HG03520 (cell line): ENCODE results near the gene ANKMY1.
"Not testable (repeated sequence)": the region's sequence is repeated elsewhere in the genome, so short reads cannot be mapped to it uniquely, and the experiment has no call there.

ENCODE experiments used
- ATAC-seq: cut with Tn5 transposase; IDR thresholded peaks from one replicate; pipeline ENCODE4 v1.9.1; 2021; ENCODE audit warnings: mild to moderate bottlenecking, moderate library complexity; ENCODE audit not compliant: unreplicated experiment

Gene ANKMY1

DNA sequence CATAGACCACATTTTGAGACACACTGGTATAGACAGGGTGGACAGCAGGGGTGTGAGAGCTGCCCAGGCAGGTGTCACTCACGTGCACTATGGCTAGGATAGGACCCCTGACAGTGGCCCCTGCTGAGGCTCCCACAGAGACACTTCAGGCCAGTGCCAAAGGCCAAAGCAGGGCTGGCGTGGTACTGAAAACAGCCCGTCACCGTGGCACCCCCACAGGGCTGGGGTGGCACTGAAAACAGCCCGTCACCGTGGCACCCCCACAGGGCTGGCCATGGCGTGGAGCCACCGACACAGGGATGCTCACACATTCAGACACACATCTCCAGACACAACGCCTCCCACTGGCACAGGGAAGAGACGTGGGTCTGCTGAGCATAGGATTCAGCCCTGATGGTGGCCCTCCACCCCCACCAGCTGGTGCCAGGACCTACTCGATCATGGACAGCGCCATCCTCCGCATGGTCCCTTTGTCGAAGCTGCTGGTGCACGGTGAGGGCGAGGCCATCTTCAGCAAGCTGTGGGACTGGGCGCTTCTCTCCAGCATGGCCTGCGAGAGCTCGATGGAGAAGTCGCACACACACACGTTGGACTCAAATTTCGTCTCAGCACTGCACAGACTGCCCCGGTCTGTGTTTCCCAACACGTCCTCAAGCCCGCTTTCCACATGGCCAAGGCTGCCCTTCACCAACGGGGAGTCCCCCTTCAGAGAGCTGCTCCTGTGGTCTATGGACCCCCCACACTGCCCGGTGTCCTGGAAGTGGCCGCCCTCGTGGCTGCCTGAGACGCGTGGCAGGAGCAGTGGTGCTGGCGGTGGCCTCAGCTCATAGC is 34.1 kb downstream of the ANKMY1 start:
- ATAC-seq: no peak

DNA sequence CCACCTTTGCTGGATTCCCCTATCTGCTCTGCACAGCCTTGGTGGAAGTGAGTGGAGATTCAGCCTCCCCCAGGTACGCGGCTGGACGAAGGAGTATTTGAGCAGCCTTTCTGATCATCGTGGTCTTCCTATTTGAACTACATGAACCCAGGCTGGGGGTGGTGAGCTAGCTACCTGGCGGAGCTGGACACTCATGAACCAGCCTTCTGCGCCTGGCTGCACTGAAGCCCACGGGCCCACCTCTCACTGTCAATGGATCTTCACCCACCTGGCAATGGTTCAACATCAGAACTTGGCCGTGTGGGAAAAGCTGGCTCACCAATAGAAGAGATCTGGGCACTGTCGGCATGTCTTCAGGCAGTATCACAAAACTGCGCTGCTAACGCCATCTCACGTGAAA is 35.4 kb downstream of the ANKMY1 start:
- ATAC-seq: no peak

DNA sequence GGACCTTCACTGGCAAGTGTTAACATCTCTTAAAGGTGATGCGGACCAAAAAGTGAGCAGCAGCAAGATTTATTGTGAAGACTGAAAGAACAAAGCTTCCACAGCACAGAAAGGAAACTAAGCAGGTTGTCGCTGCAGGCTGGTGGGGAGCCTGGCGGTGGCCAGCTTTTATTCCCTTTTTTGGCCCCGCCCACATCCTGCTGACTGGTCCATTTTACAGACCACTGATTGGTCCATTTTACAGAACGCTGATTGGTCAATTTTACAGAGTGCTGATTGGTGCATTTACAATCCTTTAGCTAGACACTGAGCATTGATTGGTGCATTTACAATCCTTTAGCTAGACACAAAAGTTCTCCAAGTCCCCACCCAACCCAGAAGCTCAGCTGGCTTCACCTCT is 35.9 kb downstream of the ANKMY1 start:
- ATAC-seq: not testable (repeated sequence)

DNA sequence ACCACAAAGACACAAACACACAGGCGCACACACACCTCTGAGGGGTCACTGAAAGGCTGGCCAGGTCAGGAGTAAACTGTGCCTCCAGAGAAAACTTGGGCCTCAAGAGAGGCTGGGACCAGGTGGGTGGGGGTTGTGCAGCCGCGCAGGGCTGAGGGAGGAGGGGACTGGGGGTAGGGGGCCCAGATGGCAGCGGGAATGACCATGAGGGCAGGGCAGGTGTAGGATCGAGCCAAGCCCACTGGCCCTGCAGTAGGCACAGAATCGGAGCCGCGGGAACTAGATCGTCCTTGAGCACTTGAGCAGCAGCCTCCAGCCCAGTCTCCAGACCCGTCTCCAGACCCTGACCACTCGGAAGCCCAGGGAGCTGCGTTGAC is 36.8 kb downstream of the ANKMY1 start:
- no peak for ATAC-seq

DNA sequence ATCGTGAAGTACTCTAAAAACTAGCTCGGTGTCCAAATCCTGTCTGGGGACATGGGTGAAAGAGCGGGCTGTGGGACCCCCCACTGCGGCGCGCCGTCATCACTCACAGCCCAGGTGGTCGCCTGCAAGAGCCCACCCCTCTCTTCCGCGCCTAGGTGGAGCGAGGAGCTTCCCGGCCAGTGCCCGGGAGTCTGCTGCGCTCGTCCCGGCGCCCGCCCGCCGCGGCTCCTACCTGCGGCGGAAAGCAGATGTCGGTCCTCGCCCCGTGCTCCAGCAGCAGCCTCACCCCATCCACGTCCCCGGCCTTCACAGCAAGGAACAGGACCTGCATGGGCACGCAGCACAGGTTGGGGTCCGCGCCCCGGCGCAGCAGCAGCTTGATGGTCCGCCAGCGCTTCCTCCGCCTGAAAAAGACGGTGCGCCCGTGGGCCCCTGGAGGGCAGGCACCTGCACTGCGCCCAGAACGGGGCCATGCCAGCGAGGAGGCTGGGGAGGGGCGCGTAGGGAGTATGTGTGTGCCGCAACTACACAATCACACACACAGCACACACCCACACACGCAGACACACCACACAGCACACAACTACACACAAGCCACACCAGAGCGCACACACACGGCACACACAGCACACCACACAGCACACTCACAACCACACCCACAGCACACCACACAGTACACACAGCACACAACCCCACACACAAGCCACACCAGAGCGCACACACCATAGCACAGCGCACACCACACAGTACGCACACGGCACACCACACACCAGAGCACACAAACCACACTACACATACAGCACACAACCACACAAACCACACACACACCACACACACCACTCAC is 37.4 kb downstream of the ANKMY1 start:
- ATAC-seq: no peak

DNA sequence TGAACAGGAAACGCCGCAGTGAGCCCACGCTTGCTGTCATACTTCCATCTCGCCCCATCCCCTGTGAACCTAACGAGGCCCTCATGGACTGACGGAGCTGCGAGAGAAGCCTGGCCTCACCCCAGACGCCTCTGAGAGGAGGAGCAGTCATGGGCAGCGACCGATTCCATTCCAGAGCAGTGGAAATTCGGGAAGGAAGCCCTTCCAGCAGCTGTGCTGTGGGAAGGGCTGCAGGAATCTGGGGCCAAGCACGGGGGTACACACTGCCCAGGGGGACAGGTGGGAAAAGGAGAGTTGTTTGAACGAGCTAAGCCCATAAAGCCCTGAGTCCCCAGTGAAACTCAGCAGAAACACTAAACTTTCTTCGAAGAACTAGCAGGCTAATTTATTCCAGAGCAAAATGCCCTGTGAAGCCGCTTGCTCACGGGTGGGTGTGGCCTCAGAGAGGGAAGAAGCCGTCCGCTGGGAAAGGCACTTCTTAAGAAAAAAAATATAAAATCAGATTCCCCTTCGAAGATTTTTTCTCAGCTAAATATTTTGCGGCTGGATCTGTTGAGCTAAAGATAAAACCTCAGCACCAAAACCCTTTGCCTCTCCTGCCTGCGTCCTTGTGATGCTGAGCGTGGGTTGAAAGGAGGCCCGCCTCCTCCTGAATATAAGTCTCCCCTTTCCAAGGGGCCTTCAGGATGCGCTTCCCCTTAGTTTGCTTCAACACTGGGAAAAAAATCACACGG is 38.2 kb downstream of the ANKMY1 start:
- ATAC-seq: no peak

DNA sequence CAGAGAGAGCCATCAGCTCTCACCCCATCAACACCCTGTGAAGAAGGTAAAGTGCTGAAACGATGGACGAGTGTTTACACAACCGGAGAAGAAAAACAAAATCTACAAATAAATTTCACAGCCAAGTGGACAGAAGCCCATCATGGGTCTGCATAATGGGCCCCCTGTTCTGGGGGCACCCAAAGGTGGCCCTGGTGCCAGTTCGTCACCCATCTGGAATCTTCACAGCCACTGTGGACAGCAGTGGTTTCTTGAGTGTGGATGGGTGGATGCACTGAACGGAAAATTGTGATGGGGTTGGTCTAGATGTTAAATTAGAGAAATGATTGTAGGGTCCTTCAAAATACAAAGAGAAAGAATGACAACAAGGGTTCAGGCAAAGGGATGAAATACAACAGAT is 38.8 kb downstream of the ANKMY1 start:
- no peak for ATAC-seq

DNA sequence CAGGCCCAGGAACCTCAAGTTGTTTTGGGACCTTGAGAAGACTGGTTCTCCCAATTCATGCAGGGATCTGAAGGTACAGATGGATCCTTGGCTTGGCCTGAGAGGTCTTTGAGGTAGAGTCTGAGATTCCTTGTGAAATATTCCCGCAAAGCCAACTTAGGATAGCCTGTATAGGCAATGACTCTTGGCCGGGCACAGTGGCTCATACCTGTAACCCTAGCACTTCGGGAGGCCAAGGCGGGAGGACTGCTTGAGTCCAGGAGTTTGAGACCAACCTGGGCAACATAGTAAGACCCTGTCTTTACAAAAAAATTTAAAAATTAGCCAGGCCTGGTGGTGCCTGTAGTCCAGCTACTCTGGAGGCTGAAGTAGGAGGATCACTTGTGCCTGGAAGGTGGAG is 40.4 kb downstream of the ANKMY1 start:
- ATAC-seq: no peak

DNA sequence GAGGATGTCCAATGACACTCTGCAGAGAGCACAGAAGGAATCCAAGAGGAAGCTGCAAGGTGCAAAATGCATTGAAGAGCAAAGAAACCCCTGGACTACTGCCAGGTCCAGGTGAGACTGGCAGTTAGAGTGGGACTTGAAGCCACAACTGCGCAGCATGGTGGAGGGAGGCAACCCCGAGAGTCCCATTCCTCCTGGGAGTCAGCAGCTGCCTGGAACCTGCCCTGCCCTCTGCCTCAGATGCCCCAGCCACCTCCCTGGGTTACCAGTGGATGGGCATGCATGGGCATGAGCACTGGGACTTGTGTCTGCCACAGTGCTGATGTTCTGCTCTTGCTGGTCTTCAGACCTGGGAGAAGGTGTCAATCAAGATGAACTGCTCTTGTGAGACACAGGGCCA is 43.2 kb downstream of the ANKMY1 start:
- ATAC-seq: no peak

DNA sequence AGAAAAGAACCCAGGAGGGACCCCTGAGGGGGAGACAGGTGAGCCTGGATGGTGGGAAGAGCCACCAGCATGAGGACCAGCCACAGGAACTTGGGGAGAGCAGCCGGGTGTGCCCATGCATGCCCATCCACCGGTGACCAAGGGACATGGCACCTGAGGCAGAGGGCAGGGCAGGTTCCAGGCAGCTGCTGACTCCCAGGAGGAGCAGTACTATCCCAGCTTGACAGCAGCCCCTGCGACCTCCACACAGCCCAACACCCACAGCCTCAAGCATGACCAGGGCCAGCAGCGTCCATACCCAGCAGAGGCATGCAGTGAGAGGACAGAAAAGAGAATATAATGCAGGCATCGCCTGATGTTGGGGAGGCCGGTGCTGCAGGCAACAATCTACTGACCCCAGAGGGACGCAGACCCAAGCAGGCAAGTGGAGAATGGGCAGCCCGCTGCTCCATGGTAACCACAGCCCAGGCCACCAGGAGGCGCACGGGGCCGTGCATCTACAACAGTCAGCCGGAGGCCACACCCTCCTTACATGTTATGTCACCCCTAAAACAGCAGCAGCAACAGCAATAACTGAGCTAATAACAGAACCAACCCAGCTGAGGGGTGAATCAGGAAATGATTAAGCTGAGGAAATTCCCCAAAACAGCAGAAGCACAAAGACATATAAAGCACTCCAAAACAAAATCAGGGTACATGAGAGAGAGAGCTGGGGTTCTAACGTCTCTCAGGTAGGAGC is 44.1 kb downstream of the ANKMY1 start:
- peak; percentile 89 for ATAC-seq

DNA sequence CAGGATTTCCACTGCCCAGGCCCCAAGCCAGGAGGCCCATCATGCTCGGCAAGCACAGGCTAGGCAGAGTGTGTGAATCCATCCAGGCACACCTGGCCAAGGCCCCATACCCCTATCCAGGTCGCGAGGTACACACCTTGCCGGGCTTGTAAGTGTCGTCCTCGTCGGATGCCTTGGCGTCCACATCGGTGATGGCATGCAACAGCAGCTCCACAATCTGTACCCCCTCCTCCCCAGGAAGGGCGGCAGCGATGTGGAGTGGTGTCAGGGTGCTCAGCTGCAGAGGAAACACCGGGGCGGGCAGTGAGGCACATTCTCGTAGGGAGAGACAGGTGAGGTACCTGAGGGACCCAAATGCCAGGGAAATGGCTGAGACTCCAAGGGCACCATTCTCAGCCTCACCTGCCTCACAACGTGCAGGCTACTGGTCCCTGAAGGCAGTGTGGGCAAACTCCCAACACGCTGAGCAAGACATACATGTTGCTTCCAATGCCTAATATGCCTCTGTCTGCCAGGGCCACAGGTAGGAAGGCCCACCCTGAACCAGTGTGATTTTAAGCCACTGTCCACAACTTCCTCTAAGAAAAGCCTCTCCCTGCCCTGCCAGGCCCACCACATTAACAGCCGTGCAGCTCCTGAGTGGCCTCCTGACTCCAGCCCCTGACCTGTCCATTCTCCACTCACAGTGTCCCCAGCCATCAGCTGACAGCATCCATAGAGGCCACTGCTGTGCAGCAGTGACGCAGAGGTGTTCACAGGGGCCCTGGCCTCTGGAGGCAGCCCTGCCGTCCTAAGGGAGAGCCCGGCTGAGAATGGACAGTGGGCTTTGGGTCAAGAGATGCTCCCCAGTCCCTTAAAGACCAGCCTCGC is 44.9 kb downstream of the ANKMY1 start:
- no peak for ATAC-seq

DNA sequence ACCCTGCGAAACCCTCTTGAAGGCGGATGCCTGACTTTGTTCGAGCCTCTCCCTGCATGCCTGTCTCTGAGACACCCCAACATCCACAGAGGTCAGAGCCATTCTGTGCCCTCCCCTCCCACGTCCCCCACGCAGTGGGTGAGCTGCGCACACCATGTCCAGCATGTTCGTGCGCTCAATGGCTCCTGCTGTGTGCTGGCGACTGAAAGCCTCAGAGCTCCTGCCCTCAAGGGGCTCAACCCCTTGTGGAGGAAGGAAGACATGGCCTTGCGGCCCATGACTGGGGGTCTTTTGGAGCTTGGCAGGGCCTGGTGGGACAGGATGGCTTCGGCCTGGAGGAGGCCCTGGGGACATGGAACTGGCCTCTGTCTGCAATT is 45.7 kb downstream of the ANKMY1 start:
- no peak for ATAC-seq

DNA sequence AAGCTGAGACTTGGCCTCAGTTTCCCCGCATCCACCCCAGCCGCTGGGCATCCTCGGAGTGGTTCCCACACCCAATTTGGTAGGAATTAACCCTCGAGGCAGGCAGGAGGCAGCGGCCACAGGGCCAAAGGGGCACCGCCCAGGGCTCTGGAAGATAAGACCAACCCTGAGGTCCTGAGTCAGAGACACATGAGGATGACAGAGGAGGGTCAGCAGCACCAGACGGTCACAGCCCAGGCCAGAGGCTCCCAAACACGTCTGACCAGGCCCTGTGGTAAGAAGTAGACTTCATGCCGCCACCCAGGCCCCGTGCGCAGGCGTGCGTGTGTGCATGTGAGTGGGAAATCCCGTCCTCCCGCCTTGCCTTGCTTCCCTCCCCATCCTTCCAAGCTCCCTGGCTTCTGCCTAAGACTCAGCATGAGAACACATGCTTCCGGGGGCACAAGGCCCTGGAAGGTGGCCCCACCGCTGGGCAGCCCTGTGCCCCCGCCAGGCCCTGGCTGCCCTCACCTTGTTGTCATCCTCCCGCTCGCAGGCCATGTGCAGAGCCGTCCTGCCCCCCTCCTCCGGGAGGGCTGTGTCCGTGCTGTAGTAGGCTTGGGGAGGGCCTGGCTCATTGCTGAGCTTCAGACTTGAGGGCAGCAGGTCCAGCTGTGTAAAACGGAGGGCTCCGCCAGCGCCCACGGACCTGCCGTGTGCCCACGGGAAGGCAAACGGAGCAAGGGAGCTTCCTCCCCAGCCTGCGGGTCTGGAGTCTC is 46.3 kb downstream of the ANKMY1 start:
- ATAC-seq: no peak

DNA sequence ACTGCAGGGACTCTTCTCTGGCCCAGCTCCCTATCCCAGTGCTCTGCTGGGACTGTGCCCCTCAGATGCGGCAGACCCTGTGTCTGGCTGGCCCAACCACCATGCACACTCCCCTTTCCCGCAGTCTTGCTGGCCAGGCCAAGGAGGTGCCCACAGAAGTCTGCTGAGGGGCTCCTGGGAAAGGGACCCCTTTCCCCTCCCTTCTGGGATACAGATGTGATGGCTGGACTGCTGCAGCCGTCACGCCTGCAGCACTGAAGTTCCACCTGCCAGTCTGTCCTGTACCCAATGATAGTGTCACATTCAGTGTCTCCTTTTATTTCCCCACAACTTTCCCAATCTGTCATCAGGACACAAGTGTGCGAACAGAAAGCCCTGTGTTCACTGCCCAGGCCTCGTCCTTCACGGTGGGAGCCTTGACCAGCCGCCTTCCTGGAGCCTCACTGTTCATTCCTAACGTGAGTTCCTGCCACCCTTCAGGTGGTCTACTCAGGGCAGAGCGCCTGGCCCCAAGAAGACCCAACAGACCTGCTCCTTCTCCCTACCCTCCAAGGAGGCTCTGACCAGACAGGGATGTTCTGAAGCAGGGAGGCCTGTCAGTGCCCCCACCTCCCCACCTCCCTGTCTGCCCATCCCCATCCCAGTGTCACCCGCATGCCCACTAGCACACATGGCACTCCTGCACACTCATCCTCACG is 47.1 kb downstream of the ANKMY1 start:
- no peak for ATAC-seq

DNA sequence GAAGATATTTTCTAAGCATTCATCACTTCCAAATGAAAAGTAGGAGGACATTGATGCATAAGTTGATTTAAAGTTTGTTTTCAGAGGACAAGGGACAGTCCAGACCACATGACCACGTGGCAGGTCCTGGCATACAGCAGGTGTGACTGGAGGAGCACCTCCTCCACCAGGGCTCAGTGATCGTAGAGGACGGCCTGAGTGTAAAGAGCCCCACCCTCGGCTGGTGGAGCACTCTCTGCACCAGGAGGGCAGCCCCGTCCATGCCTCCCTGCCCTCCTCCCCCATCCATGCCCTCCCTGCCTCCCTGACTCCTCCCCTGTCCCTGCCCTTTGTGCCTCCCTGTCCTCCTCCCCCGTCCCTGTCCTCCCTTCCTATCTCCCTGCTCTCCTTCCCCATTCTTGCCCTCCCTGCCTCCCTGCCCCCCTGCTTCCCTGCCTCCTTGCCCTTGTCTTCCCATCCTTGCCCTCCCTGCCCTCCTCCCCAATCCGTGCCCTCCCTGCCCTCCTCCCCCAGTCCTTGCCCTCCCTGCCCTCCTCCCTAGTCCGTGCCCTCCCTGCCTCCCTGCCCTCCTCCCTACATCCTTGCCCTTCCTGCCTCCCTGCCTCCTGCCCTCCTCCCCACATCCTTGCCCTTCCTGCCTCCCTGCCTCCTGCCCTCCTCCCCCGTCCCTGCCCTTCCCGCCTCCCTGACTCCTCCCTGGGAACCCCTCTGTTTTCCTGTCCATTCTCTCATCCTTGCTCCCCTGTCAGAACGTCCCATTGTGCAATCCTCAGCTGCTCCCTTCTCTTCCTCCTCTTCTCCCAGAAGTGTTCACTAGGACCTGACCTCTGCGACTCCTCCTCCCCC is 47.9 kb downstream of the ANKMY1 start:
- no peak for ATAC-seq

DNA sequence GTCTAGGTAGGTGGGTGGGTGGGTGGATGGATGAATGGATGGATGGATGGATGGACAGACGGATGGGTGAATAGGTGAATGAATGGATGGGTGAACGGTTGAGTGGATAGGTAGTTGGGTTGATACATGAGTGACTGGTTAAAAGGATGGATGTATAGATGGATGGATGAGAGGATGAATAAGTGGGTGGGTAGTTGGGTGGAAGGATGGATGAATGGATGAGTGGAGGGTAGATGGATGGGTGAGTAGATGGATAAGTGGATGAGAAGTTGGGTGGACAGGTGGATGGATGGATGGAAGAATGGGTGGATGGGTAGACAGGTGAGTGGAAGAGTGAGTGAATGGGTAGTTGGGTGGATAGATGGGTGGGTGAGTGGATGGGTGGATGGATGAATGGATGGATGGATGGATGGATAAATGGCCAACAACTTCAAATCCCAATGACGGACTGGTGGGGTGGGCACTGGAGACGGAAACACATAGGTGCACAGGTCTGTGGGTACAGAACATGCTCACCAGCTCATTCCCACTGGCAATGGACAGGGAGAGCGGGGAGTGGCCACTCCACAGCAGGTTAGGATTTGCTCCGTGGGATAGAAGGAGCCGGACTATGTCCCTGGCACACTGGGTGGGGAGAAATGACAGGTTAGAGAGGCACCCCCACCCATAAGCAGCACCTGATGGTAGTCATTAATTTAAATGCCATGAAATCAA is 48.8 kb downstream of the ANKMY1 start:
- no peak for ATAC-seq

DNA sequence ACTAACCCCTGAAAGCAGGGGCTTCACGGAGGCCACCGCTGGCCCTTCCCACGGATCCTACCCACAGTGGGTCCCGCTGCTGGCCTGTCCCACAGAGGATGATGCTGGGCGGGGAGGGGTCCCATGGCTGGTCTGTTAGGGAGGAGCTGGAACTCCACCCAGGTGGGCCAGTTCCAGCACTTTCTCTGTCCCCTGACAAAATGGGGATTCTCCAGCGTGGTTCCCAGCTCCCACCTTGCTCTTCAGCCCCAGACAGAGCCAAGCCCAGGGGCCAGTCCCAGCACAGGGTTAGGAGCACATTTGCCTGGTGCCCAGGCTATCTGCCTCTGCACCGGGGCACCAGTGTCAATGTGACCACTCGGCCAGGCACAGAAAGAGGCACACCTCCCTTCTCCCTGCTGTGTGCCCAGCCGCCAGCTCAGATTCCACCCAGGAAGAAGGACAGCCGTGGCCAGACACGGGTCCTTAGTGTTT is 50.0 kb downstream of the ANKMY1 start:
- ATAC-seq: no peak
